GM19238 (cell line): ENCODE results near the gene TBC1D4.

Experiments used
- DNase-seq: peaks from one replicate; pipeline ENCODE4 v3.0.0; 2011; ENCODE audit warnings: low spot score; ENCODE audit not compliant: insufficient read length

The TBC1D4 gene

DNA sequence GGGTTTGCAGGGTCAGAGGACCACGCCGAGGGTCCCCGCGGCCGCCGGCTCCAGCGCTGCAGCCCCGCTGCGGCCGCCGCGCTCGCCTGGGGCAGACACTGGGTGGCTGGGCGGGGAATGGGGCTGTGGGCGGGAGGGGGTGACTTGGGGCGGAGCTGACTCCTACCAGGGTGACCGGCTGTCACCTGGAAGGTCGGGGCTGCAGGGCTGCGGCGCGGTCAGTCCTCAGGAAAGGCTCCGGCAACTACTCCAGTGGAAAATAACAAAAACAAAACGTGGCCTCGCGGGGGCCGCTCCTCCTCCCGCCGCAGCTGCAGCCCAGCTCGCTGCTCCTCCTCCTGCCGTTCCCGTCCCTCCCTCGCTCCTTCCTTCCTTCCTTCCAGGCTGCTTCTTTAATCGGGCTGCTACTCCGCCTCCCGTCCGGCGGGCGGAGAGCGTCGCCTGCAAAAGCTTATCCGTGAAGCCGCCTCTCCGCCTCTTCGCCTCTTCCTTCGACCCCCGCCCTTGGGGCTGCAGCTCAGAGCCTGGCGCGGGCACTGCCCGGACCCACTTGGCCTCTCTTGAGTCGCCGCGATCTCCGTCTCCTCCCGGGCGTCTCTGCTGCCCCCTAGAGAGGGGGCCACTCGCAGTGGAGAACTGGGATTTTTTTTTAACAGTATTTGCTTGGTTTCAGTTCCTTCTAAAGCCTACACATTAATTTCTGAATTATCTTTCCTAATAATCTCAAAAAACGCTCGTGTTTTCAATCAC is at the start of gene TBC1D4:
Gene TBC1D4 (minus strand): TSS at position 100 of the 750 bp plus-strand sequence. CDS start 402 bp downstream, outside the sequence.
- peak; percentile 56 for DNase-seq

DNA sequence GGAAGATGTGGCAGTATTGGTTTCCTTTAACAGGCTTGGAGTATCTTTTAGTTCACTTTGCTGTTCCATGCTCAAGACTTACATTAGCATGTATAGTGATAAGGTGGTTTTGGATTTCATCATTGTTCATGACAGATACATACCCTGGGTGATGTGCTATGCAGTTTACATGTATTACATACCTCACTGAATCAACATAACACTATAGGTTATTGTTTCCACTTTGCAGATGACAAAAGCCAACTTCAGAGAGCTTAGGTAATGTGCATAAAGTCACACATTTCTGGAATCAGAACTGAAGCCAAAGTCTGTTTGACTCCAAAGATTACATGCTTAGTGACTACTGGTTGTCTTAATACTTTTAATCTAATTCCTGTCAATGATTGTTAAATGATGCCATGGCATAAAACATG is 48.6 kb upstream of the TBC1D4 start:
- no peak for DNase-seq

DNA sequence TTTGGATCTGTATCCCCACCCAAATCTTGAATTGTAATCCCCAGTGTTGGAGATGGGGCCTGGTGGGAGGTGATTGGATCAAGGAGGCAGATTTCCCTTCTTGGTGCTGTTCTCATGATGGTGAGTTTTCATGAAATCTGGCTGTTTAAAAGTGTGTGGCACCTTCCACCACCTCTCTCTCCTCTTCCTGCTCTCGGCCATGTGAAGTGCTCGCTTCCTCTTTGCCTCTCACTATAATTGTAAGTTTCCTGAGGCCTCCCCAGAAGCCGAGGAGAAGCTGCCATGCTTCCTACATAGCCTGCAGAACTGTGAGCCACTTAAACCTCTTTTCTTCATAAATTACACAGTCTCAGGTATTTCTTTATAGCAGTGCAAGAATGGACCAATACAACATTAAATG is 40.0 kb upstream of the TBC1D4 start:
- DNase-seq: no peak

DNA sequence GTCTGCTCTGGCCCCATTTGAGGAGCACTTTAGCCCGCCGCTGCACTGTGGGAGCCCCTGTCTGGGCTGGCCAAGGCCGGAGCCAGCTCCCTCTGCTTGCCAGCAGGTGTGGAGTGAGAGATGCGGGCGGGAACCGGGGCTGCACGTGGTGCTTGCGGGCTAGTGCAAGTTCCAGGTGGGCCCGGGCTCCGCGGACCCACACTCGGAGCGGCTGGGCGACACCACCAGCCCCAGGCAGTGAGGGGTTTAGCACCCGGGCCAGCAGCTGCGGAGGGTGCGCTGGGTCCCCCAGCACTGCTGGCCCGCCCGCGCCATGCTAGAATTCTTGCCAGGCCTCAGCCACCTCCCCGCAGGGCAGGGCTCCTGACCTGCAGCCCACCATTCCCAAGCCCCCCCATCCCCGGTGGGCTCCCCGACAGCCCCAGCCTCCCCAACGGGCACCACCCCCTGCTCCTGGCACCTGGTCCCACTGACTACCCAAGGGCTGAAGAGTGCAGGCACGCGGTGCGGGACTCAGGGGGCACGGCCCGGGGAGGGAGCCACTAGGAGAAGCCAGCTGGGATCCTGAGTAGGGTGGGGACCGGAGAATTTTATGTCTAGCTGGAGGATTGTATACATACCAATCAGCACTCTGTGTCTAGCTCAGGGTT is 36.6 kb upstream of the TBC1D4 start:
- DNase-seq: no peak

- DNase-seq: no peak
Measured at GRCh38 chr13:75514080-75514995, 32.4 kb upstream of the TBC1D4 start.

GRCh38 chr13:75513271-75513670 is 31.3 kb upstream of the TBC1D4 start:
- no peak for DNase-seq

- DNase-seq: peak; percentile 55
Measured at GRCh38 chr13:75512253-75512652, 30.3 kb upstream of the TBC1D4 start.

- DNase-seq: no peak
Measured at GRCh38 chr13:75511051-75511625, 29.2 kb upstream of the TBC1D4 start.

DNA sequence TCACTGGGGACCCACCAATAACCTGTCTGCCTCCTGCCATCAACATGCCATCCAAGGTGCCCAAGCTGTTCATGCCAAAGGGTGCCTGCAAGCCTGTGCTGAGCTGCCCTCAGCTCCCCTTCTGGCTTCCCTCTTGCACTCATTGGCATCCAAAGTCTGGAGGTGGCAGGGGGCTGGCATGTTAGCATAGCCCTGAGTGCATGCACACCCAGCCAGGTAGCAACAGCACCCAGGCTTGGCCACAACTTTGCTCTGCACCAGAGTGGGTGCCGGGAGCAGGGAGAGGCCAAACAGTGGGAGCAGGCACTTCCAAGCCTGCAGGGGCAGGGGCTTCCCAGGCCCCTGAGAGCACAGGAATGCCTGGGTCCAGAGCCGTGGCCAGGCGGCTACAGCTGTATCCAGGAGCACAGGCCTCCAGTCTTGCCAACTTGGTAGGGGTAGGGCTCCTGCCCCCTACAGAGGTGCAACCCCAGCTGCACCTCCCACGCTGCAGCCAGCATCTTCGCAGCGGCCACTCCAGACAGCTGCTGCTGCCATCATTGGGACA is 26.1 kb upstream of the TBC1D4 start:
- no peak for DNase-seq

- DNase-seq: no peak
Measured at GRCh38 chr13:75507027-75508001, 25.3 kb upstream of the TBC1D4 start.

GRCh38 chr13:75506018-75506417 is 24.0 kb upstream of the TBC1D4 start:
- DNase-seq: no peak

GRCh38 chr13:75505327-75505726 is 23.4 kb upstream of the TBC1D4 start:
- no peak for DNase-seq

GRCh38 chr13:75495938-75496337 is 14.0 kb upstream of the TBC1D4 start:
- no peak for DNase-seq

GRCh38 chr13:75494491-75494890 is 12.5 kb upstream of the TBC1D4 start:
- no peak for DNase-seq

- no peak for DNase-seq
Measured at GRCh38 chr13:75493156-75493555, 11.2 kb upstream of the TBC1D4 start.

DNA sequence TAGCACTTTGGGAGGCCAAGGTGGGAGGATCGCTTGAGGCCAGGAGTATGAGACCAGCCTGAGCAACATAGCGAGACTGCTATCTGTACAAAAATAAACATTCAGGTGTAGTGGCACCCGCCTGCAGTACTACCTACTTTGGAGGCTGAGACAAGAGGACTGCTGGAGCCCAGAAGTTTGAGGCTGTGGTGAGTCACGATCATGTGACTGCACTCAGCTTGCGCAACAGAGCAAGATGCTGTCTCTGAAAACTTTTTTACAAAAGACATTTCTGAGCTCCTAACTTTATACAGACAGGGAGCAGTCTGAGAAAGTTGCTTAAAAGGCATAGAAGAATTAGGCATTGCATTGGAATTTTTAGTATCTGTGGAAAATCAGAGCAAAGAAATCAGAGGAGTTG is 10.4 kb upstream of the TBC1D4 start:
- no peak for DNase-seq

DNA sequence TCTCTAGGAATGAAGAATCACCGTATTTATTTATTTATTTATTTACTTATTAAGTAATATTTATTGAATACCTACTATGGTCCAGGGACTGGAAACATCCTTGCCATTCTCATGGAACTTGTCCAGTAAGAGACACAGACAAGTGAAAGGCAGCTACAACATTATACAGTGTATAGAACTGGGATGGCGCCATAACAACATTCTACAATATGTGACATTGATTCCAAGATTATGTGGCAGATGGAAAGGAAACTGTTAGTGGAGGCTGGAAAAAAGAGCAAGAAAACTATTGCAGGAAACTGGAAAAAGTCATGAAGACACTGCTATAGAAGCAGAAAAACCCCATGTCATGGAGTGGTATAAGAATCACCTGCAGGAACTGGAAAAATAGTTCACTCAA is 9.4 kb upstream of the TBC1D4 start:
- DNase-seq: no peak

DNA sequence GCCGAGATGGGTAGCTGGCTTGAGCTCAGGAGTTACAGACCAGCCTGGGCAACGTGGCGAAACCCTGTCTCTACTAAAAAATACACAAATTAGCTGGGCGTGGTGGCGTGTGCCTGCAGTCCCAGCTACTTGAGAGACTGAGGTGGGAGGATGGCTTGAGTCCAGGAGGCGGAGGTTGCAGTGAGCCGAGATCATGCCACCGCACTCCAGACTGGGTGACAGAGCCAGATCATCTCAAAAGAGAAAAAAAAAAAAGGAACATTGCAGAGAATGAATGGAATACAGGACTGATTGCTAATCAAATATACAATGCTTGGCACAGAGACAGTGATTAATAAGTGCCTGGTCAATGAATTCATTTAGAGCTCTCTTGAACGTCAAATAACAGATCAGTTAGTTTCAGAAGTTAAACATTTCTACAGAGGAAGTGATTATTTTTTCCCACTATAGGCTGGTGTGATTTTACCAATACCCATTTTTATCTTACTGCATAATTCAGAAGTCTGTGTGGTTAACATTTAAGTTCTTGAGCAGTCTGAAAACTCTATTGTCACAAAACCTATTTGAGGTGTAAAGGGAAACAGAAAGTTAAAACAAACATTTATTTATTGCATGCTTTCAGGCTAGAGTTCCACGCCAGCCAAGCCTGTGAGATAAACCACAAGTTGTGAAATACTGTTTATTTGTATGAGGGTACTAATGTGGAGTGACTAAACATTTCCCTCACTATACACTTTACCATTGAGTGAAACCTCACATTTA is 7.7 kb upstream of the TBC1D4 start:
- no peak for DNase-seq
